ENCODE results near the gene CDH23. TPM values are rescaled to one million over a fixed set of nuclear protein-coding genes. Genes with fewer than 3 reads are reported as not detected.

CDH23 gene
- total and polyA plus RNA-seq, 8 donors: 3.4 to 64.6 (median 9.9) TPM

GRCh38 chr10:71600849-71601248 is 204.1 kb downstream of the CDH23 start:
- H3K27me3 ChIP-seq: no peaks in the 10 kb centered on the region
- H3K36me3 ChIP-seq: no peaks in the 10 kb centered on the region
- intact Hi-C loops (cut with DNase I): loop anchor here in 1 of 3 donors (10.0 kb wide), 1 partner anchor 286 kb away; the partner anchor contains the start of gene SLC29A3
- 63 to 64% methylated on average over 2 of the region's 2 CpGs for WGBS, 2 donors
- FAIRE-seq (no peak), ATAC-seq (peak in 1 of 4 donors; percentile 18), DNase-seq (no peak)
- no peaks in the 10 kb centered on the region for H3K9me3 ChIP-seq
- no peak overlapping the region for H3K4me3 ChIP-seq
- H3K4me1 ChIP-seq: peaks cover 0 to 5% (median 0%) of the 10 kb centered on the region in 3 donors
- no peak overlapping the region for H3K27ac ChIP-seq
- no peak for TF ChIP-seq CTCF (IDR thresholded peaks at IDR 0.05)

- intact Hi-C loops (cut with DNase I): loop anchor here in 1 of 3 donors (10.0 kb wide), 1 partner anchor 286 kb away; the partner anchor contains the start of gene SLC29A3
- WGBS, 2 donors: 74 to 76% methylated on average over 5 of the region's 5 CpGs
- Histone ChIP-seq H3K9me3 (no peaks in the 10 kb centered on the region), H3K27ac (no peak overlapping the region), H3K36me3 (no peaks in the 10 kb centered on the region), H3K27me3 (no peaks in the 10 kb centered on the region), H3K4me1 (peaks cover 0 to 5% (median 0%) of the 10 kb centered on the region in 3 donors), H3K4me3 (no peak overlapping the region)
- no peak for TF ChIP-seq CTCF (IDR thresholded peaks at IDR 0.05)
- DNase-seq (no peak), FAIRE-seq (no peak), ATAC-seq (no peak)
Observed at GRCh38 chr10:71601273-71601672, 204.6 kb downstream of the CDH23 start.

- no peak overlapping the region for H3K4me3 ChIP-seq
- H3K27ac ChIP-seq: no peak overlapping the region
- no peak for DNase-seq
- FAIRE-seq: no peak
- ATAC-seq: peak in 1 of 4 donors; percentile 14
- WGBS, 2 donors: 64 to 65% methylated on average over 7 of the region's 7 CpGs
- no peaks in the 10 kb centered on the region for H3K36me3 ChIP-seq
- no peak for TF ChIP-seq CTCF (IDR thresholded peaks at IDR 0.05)
- H3K4me1 ChIP-seq: no peaks in the 10 kb centered on the region
- H3K27me3 ChIP-seq: no peaks in the 10 kb centered on the region
- no peaks in the 10 kb centered on the region for H3K9me3 ChIP-seq
- intact Hi-C loops (cut with DNase I): loop anchor here in 1 of 3 donors (10.0 kb wide), 1 partner anchor 288 kb away; the partner anchor contains the start of gene SLC29A3
Observed at GRCh38 chr10:71603150-71603549, 206.4 kb downstream of the CDH23 start.

GRCh38 chr10:71603754-71604153 is 207.0 kb downstream of the CDH23 start:
- no peaks in the 10 kb centered on the region for H3K27me3 ChIP-seq
- no peak for FAIRE-seq
- H3K4me1 ChIP-seq: no peaks in the 10 kb centered on the region
- no peaks in the 10 kb centered on the region for H3K9me3 ChIP-seq
- intact Hi-C loops (cut with DNase I): loop anchor here in 1 of 3 donors (10.0 kb wide), 1 partner anchor 289 kb away; the partner anchor contains the start of gene SLC29A3
- no peak for DNase-seq
- no peaks in the 10 kb centered on the region for H3K36me3 ChIP-seq
- no peak overlapping the region for H3K27ac ChIP-seq
- WGBS, 2 donors: 85 to 87% methylated on average over 4 of the region's 4 CpGs
- ATAC-seq: no peak
- TF ChIP-seq CTCF (IDR thresholded peaks at IDR 0.05): no peak
- H3K4me3 ChIP-seq: no peak overlapping the region

GRCh38 chr10:71604324-71605018 is 207.8 kb downstream of the CDH23 start:
- intact Hi-C loops (cut with DNase I): loop anchor here in 1 of 3 donors (10.0 kb wide), 1 partner anchor 290 kb away; the partner anchor contains the start of gene SLC29A3
- Histone ChIP-seq H3K4me3 (no peak overlapping the region), H3K27me3 (no peaks in the 10 kb centered on the region), H3K36me3 (no peaks in the 10 kb centered on the region), H3K9me3 (no peaks in the 10 kb centered on the region), H3K27ac (no peak overlapping the region), H3K4me1 (no peaks in the 10 kb centered on the region)
- ATAC-seq (peak in 1 of 4 donors; percentile 8), DNase-seq (no peak), FAIRE-seq (no peak)
- no peak for TF ChIP-seq CTCF (IDR thresholded peaks at IDR 0.05)
- 79 to 82% methylated on average over 8 of the region's 8 CpGs for WGBS, 2 donors
